Omental fat pad (tissue), 4 donors: ENCODE data around the gene MYO18B. TPM values are rescaled to one million over a fixed set of nuclear protein-coding genes. Genes with fewer than 3 reads are reported as not detected.

Experiments used
- ATAC-seq: fragments of 150-250 bp; one replicate; pipeline ENCODE4 v1.9.1; 2016; ENCODE audit warnings: mild to moderate bottlenecking, moderate library complexity; ENCODE audit not compliant: low FRiP score
- DNase-seq: peaks from one replicate; pipeline ENCODE4 v3.0.0-alpha.2; 2019; ENCODE audit warnings: low spot score
- total RNA-seq, 4 donors: library from RNA; depleted of rRNA; stranded (reverse); fragments of >200 nt; gene quantifications; one replicate each; pipeline ENCODE4 v1.1.0, GENCODE V29; 2016
- TF ChIP-seq, protein P1 (sequence below), 3 donors: fragments of 450-650 bp; IDR thresholded peaks; one replicate each; pipeline ENCODE4 v1.5.1; 2016 to 2017; ENCODE audit warnings: antibody characterized with exemption in 3 of 3, mild to moderate bottlenecking in 3 of 3, moderate library complexity in 2 of 3

The MYO18B gene, protein sequence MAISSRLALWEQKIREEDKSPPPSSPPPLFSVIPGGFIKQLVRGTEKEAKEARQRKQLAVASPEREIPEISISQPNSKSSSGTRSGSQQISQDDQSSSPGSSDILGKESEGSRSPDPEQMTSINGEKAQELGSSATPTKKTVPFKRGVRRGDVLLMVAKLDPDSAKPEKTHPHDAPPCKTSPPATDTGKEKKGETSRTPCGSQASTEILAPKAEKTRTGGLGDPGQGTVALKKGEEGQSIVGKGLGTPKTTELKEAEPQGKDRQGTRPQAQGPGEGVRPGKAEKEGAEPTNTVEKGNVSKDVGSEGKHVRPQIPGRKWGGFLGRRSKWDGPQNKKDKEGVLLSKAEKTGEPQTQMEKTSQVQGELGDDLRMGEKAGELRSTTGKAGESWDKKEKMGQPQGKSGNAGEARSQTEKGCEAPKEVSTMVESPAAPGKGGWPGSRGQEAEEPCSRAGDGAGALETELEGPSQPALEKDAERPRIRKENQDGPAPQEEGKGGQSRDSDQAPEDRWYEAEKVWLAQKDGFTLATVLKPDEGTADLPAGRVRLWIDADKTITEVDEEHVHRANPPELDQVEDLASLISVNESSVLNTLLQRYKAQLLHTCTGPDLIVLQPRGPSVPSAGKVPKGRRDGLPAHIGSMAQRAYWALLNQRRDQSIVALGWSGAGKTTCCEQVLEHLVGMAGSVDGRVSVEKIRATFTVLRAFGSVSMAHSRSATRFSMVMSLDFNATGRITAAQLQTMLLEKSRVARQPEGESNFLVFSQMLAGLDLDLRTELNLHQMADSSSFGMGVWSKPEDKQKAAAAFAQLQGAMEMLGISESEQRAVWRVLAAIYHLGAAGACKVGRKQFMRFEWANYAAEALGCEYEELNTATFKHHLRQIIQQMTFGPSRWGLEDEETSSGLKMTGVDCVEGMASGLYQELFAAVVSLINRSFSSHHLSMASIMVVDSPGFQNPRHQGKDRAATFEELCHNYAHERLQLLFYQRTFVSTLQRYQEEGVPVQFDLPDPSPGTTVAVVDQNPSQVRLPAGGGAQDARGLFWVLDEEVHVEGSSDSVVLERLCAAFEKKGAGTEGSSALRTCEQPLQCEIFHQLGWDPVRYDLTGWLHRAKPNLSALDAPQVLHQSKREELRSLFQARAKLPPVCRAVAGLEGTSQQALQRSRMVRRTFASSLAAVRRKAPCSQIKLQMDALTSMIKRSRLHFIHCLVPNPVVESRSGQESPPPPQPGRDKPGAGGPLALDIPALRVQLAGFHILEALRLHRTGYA (N-terminal part only)
- under 1 TPM in 2 of 4 donors, not detected in 2; under 0.01 TPM for total RNA-seq

DNA sequence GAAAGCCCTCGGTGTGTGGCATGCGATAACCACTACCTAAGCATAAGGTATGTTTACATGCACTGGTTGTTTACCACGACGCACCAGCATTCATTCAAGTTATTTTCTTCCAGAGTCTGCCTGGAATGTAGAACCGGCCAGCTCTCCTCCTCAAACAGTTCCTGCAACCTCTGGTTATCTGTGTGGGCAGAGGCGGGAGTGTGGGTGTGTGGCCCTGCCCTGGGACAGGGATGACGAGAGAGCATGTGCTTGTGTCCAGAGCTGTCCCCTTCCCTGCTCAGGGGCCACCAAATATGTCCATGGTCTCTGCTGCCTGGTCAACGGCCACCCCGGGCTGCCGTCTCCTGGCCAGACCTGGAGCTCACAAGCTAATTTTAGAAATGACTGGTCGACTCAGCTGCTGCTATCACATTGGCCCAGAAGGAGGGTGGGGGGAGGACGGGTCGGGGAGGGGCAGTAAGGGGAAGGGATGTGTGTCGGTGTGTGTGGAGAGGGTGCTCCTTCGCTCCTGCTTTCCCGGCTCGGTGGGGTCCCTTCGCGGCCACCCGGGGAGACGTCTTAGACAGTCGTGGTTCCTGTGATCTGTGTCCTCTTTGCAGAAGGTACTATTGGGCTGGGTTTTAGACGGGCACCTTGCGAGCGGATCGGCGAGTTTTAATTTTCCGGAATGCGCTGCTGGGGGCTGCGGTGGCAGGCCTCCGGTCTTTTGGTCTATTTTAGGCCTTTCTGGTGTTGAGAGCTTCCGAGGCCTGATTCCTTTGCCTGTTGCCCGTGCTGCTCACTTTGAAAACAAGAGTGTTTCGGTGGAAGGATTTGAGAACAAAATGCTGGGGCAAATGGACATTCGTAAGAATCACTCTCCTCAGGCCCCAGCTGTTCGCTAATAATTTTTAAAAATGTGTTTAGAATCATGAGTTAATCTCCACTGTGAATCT is at the start of gene MYO18B:
Gene MYO18B, plus strand, starts transcription at position 497 of the 935 bp plus-strand sequence. CDS start 18,905 bp downstream, outside the sequence.
- TF ChIP-seq, protein P1, sequence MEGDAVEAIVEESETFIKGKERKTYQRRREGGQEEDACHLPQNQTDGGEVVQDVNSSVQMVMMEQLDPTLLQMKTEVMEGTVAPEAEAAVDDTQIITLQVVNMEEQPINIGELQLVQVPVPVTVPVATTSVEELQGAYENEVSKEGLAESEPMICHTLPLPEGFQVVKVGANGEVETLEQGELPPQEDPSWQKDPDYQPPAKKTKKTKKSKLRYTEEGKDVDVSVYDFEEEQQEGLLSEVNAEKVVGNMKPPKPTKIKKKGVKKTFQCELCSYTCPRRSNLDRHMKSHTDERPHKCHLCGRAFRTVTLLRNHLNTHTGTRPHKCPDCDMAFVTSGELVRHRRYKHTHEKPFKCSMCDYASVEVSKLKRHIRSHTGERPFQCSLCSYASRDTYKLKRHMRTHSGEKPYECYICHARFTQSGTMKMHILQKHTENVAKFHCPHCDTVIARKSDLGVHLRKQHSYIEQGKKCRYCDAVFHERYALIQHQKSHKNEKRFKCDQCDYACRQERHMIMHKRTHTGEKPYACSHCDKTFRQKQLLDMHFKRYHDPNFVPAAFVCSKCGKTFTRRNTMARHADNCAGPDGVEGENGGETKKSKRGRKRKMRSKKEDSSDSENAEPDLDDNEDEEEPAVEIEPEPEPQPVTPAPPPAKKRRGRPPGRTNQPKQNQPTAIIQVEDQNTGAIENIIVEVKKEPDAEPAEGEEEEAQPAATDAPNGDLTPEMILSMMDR (IDR thresholded peaks at IDR 0.05) = no peak
- DNase-seq (no peak), ATAC-seq (no peak)

DNA sequence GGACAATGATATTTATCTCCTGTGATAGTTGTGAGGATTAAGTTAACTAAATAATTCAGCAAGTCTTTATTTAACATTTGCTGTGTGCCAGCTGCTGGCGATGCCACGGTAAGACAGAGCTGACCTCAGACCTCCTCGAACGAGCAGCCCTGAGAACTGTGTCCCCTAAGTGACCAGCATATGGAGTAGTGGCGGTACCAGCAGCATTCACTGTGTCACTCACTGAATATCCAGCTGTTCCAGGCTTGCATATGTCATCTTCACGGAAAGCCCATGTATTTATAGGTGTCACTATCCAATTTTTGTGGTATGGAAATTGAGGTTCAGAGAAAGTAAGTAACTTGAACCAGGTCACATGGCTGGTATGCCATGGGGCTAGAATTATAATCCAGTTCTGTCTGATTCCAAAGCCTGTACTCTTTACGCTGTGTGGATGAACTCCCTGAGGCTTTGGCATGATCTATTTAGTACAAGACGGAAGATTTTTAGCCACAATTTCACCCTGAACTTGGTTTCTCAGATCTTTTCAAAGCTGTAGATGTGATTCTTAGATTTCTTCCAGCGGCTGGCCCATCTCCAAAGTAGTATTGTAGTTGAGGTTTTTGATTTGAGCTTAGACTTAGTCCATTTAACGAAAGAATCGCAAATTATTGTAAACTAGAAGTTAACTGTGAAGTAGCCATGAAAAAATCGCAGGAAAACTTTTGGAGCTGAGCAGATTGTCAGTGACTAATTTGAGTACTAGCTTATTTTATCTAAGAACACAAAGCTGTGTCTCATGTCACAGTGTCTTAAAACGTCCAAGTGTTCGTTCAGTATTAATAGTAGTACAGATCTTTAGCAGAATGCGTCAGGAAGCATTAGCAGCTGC is 49.4 kb upstream of the MYO18B start:
- ATAC-seq (no peak), DNase-seq (no peak)
- TF ChIP-seq, protein P1 (IDR thresholded peaks at IDR 0.05) = no peak

DNA sequence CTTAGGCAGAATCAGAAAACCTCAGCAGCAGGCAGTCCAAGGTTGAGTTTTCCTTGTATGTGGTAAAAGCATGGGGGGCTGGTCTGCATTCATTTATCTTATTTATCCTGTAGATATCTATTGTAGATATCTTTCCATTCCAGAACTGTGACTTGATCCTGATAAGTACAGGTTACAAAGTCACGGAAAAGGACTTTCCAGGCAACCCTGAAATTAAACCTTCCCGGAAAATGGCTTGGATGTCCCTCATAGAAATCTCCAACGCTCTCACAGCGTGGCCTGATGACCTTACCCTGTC is 48.8 kb upstream of the MYO18B start:
- no peak for DNase-seq
- TF ChIP-seq, protein P1 (IDR thresholded peaks at IDR 0.05) = no peak
- no peak for ATAC-seq

DNA sequence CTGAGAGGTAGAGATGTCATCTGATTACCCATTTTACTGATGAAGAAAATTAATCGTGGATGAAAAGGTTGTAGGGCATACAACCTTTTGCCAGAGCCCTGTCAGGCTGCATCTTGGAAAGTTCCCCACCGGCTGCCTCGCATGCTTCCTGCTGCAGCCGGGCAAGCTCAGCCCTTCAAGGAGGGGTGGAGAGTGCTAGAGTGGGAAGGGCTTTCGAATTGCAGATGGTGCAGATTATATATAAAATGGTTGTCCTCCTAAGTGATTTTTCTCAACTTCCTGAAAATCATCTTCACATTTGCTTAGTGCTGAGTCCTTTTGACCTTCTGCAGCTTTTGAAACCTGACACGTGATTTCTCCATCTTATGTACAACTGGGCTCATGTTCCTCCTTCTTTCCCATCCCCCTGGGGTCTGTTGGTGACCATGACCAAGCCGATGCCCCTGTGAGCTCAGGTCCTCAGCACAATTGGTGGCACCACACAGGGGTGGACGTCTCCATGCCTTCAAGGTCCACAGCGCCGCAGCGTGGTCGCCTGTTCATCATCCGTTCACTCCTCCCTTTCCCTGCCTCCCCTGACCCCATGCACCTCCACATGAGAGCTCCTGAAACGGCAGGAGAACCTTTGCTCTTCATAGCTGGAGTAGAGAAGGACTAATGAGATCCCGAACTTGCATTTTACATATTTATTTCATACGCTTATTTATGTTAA is 47.6 kb upstream of the MYO18B start:
- ATAC-seq (no peak), DNase-seq (no peak)
- TF ChIP-seq, protein P1 (IDR thresholded peaks at IDR 0.05) = no peak

DNA sequence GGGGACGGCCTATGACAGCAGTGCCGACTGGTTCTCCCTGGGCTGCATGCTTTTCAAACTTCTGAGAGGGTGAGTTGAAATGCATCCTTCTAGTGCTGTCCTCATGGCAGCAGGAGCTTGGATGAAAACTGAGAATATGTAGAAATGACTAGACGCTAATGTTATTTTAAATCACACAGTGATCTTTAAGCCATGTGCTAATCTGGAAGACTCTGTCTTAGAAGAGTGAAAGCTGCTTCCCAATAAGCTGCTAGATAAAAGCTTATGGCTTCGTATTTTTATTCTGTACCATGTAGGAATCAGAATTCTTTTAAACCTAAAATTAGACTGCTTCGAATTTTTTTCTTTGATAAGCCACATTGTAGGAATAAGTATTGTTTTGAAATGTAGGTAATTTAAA is 46.8 kb upstream of the MYO18B start:
- TF ChIP-seq, protein P1 (IDR thresholded peaks at IDR 0.05) = no peak
- ATAC-seq = no peak
- DNase-seq = no peak
